Right lobe of liver (tissue), 4 donors: ENCODE results near the gene BACH1.

Source experiments
- POLR2A ChIP-seq: fragments of 450-650 bp; IDR thresholded peaks from one replicate; pipeline ENCODE4 v1.6.1; 2017; ENCODE audit warnings: antibody characterized with exemption, mild to moderate bottlenecking
- TF ChIP-seq, protein P1 (sequence below), 4 donors: fragments of 200-600 bp in 3 of 4; fragments of 450-650 bp in 1 of 4; IDR thresholded peaks; one replicate each; pipeline versions ENCODE4 v1.5.1 to v1.8.0; 2016 to 2022; ENCODE audit warnings: antibody characterized with exemption in 4 of 4, mild to moderate bottlenecking in 2 of 4
- donor health status: DM: no; HTN: no; CAD: no.
- donor health status: DM: no; HTN: no; CAD: no.
- donor health status: DM: no; HTN: yes; CAD: no.

DNA sequence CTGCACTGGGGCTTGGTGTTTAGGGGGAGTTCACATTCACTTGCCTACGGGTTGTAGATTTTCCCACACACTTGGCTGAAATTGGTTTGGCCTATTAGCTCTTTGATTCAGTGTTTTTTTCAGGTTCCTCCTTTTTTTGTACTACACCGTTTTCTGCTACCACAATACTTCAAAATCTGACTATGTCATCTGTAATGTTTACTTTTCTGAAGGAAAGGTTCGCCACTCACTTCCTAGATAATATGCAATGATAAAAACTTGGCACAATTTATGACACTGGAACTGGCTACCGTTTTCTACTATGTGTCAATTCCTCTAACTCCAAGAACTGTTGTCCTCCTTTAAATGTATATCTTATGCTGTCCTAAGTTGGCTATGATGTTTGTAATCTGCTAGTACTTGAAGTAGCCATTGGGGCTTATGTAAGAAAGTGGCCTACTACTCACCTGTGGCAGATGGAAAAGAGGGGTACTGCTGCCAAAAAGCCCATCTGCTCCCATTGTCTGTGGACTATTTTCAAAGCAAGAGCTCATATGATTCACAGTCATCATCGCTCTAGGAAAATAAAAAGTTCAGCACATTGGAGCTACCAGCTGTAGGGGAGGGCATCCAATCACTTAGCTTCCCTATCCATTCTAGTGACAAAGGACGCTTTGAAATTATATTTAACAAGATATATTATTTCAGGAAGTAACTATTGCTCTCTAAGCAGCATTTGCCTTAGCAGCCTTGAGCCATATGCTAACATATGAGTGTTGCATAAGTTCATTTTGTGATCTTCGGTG, 42.4 kb upstream of the BACH1 start:
- TF ChIP-seq, protein P1, sequence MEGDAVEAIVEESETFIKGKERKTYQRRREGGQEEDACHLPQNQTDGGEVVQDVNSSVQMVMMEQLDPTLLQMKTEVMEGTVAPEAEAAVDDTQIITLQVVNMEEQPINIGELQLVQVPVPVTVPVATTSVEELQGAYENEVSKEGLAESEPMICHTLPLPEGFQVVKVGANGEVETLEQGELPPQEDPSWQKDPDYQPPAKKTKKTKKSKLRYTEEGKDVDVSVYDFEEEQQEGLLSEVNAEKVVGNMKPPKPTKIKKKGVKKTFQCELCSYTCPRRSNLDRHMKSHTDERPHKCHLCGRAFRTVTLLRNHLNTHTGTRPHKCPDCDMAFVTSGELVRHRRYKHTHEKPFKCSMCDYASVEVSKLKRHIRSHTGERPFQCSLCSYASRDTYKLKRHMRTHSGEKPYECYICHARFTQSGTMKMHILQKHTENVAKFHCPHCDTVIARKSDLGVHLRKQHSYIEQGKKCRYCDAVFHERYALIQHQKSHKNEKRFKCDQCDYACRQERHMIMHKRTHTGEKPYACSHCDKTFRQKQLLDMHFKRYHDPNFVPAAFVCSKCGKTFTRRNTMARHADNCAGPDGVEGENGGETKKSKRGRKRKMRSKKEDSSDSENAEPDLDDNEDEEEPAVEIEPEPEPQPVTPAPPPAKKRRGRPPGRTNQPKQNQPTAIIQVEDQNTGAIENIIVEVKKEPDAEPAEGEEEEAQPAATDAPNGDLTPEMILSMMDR (IDR thresholded peaks at IDR 0.05) = no peak
- no peak for TF ChIP-seq POLR2A
